Astrocyte of the cerebellum (primary cell): ENCODE results near the gene MAPK10.

Experiments
- DNase-seq: peaks from one replicate; pipeline ENCODE4 v3.0.0-alpha.2; 2011; ENCODE audit warnings: low read depth
- H3K4me3 ChIP-seq: 2 replicates; pipeline ENCODE4 v1.5.1; 2011; ENCODE audit warnings: mild to moderate bottlenecking, low read depth, low read length, moderate library complexity
- in situ Hi-C: cut with HindIII; loops from 2 replicates; pipeline ENCODE4 v1.10.0; 2017; ENCODE audit warnings: low sequenced_read_pairs
- TF ChIP-seq, protein P1 (sequence below): IDR thresholded peaks from 2 replicates; pipeline ENCODE4 v1.5.1; 2012; ENCODE audit warnings: low read length, low read depth, moderate library complexity, mild to moderate bottlenecking; ENCODE audit errors: missing control alignments

MAPK10 gene

GRCh38 chr4:86006057-86006456, 353.8 kb downstream of the MAPK10 start:
- in situ Hi-C loops, result no loop called here
- TF ChIP-seq, protein P1, sequence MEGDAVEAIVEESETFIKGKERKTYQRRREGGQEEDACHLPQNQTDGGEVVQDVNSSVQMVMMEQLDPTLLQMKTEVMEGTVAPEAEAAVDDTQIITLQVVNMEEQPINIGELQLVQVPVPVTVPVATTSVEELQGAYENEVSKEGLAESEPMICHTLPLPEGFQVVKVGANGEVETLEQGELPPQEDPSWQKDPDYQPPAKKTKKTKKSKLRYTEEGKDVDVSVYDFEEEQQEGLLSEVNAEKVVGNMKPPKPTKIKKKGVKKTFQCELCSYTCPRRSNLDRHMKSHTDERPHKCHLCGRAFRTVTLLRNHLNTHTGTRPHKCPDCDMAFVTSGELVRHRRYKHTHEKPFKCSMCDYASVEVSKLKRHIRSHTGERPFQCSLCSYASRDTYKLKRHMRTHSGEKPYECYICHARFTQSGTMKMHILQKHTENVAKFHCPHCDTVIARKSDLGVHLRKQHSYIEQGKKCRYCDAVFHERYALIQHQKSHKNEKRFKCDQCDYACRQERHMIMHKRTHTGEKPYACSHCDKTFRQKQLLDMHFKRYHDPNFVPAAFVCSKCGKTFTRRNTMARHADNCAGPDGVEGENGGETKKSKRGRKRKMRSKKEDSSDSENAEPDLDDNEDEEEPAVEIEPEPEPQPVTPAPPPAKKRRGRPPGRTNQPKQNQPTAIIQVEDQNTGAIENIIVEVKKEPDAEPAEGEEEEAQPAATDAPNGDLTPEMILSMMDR, result no peak
- no peak for DNase-seq
- no peak overlapping the region for H3K4me3 ChIP-seq

DNA sequence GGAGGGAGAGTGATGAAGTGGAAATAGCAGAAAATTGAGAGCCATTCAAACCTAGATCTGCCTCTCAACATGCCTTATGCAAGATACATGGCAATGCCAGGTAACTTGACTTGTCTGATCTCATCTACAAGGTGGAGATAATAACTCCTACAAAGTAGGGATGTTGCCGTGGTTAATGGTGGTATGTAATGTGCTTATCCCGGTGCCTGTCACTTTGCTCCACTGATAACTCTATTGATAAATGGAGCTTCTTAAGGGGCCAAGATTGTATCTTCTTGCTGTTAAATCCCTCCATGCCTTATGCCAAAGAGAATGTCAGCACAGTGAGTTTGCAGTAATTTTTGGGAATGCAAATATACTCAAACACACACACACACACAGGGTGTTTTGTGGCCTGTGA, 355.8 kb downstream of the MAPK10 start:
- in situ Hi-C loops, result no loop called here
- TF ChIP-seq, protein P1, result no peak
- DNase-seq, result no peak
- no peak overlapping the region for H3K4me3 ChIP-seq

- in situ Hi-C loops, result no loop called here
- TF ChIP-seq, protein P1, result no peak
Measured at GRCh38 chr4:86001591-86001990, 358.3 kb downstream of the MAPK10 start.

GRCh38 chr4:85995361-85995760, 364.5 kb downstream of the MAPK10 start:
- in situ Hi-C loops, result no loop called here
- TF ChIP-seq, protein P1, result no peak

More at GRCh38 chr4:86001591-86001990, 358.3 kb downstream of the MAPK10 start:
- DNase-seq, result no peak
- no peak overlapping the region for H3K4me3 ChIP-seq

DNA sequence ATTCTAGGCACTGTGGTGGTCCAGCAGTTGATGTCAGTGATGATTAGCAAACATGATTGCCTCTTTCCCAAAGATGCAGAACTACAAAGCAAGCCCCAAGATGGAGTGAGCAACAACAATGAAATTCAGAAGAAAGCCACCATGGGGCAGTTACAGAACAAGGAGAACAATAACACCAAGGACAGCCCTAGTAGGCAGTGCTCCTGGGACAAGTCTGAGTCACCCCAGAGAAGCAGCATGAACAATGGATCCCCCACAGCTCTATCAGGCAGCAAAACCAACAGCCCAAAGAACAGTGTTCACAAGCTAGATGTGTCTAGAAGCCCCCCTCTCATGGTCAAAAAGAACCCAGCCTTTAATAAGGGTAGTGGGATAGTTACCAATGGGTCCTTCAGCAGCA, 365.3 kb downstream of the MAPK10 start:
- TF ChIP-seq, protein P1, result no peak
- DNase-seq, result no peak
- H3K4me3 ChIP-seq, result no peak overlapping the region
- in situ Hi-C loops, result no loop called here

More at GRCh38 chr4:85995361-85995760, 364.5 kb downstream of the MAPK10 start:
- H3K4me3 ChIP-seq, result no peak overlapping the region
- no peak for DNase-seq

- no peak overlapping the region for H3K4me3 ChIP-seq
- no peak for DNase-seq
- in situ Hi-C loops, result no loop called here
- TF ChIP-seq, protein P1, result no peak
Measured at GRCh38 chr4:85993641-85994040, 366.2 kb downstream of the MAPK10 start.

GRCh38 chr4:85986266-85986665, 373.6 kb downstream of the MAPK10 start:
- DNase-seq, result no peak
- TF ChIP-seq, protein P1, result no peak
- H3K4me3 ChIP-seq, result no peak overlapping the region
- in situ Hi-C loops, result no loop called here
